ENCODE results near the gene BEND4.
"Not testable (repeated sequence)": the region's sequence is repeated elsewhere in the genome, so short reads cannot be mapped to it uniquely, and the experiment has no call there.

Gene BEND4

DNA sequence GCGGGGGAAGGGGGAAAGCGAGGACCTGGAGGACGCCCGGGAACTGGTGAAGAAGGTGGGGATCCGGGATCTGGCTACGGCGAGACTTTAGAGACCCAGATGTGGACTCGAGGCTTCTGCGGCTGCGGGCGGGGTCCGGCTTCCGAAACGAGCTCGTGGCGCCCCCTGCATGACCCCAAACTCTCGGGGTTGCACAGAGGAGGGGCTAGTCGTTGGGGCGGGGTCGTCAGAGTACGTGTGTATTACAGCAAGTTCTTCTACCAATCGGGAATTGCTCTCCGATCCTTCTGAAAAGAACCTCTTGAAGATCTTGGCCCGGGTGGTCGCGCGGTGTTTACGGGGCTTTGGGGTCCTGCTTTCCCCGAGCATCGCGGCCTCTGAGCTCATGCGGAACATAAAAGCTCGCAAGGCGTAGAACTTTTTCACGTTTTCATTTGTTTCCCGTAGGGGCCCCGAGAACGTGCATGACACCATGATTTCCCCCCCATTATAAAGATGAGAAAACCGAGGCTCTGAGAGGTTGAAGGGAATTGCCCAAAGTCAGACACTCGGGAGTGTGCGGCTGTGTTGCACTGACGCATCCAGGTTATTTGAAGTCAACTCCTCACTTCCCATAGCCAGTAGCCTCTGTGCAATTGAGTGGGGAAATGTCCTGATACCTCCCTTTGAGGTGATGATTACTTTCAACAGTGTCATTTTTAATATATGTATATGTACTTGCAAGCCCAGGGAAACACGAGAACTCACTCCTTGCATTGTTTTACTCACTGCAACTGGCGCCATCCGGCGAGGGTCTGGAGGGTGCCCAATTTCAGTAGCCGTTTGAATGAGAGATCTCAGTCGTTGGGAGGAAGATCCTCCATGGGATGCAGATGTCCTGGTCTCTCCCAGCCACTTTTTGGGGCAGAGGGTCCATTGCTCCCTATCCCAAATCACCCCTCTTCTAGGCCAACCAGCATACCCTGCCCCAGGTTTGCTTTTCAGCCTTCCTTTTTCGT is at the start of gene BEND4:
TSS of gene BEND4 (minus strand) at position 149 of the 998 bp plus-strand sequence. CDS start 512 bp downstream, outside the sequence.
- Histone ChIP-seq H3K9ac (ENCODE audit: low read length) (no peak within 1 kb of the TSS), H3K4me1 (ENCODE audit: control insufficient read depth, insufficient read depth, low read length) (peaks cover 4% of the 10 kb centered on the region), H3K27me3 (replicated peaks; ENCODE audit: control insufficient read depth, insufficient read depth, low read length) (peaks cover 51% of the 10 kb centered on the region), H3K9me3 (ENCODE audit: control insufficient read depth, low read length) (no peaks in the 10 kb centered on the region), H3K36me3 (ENCODE audit: control insufficient read depth, insufficient read depth, low read length, severe bottlenecking) (no peaks in the 10 kb centered on the region), H3K4me3 (ENCODE audit: low read length) (peak within 1 kb of the TSS; percentile 17)
- peak; percentile 1 for DNase-seq (ENCODE audit: low read depth)

GRCh38 chr4:42197341-42197740 is 44.9 kb upstream of the BEND4 start:
- Histone ChIP-seq H3K36me3 (ENCODE audit: control insufficient read depth, insufficient read depth, low read length, severe bottlenecking) (no peaks in the 10 kb centered on the region), H3K4me1 (ENCODE audit: control insufficient read depth, insufficient read depth, low read length) (no peaks in the 10 kb centered on the region), H3K4me3 (ENCODE audit: low read length) (no peak overlapping the region), H3K9ac (ENCODE audit: low read length) (no peak overlapping the region), H3K9me3 (ENCODE audit: control insufficient read depth, low read length) (no peaks in the 10 kb centered on the region), H3K27me3 (replicated peaks; ENCODE audit: control insufficient read depth, insufficient read depth, low read length) (no peaks in the 10 kb centered on the region)
- no peak for DNase-seq (ENCODE audit: low read depth)

DNA sequence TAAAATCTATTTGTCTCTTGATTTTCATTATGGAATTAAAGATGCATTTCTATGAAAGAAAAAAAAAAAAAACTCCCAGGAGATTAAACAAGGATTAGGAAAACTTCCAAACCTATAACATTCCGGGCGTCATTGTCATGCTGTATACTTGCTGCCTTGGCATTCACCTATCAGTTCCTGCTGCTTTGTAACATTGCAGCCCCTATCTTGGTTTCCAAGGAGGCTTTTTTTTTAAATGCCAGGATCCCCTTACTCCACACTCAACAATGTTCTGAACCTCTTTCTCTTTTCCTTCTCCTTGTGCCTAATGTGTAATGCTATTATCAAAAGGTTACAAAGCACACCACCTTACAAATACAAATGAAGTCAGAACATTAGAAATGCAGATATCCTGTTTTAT is 20.5 kb upstream of the BEND4 start:
- Histone ChIP-seq H3K27me3 (replicated peaks; ENCODE audit: control insufficient read depth, insufficient read depth, low read length) (no peaks in the 10 kb centered on the region), H3K4me3 (ENCODE audit: low read length) (no peak overlapping the region), H3K4me1 (ENCODE audit: control insufficient read depth, insufficient read depth, low read length) (no peaks in the 10 kb centered on the region), H3K9me3 (ENCODE audit: control insufficient read depth, low read length) (peaks cover 8% of the 10 kb centered on the region), H3K9ac (ENCODE audit: low read length) (no peak overlapping the region), H3K36me3 (ENCODE audit: control insufficient read depth, insufficient read depth, low read length, severe bottlenecking) (no peaks in the 10 kb centered on the region)
- no peak for DNase-seq (ENCODE audit: low read depth)

- Histone ChIP-seq H3K9me3 (ENCODE audit: control insufficient read depth, low read length) (peaks cover 4% of the 10 kb centered on the region), H3K4me3 (ENCODE audit: low read length) (no peak overlapping the region), H3K4me1 (ENCODE audit: control insufficient read depth, insufficient read depth, low read length) (no peaks in the 10 kb centered on the region), H3K9ac (ENCODE audit: low read length) (no peak overlapping the region), H3K36me3 (ENCODE audit: control insufficient read depth, insufficient read depth, low read length, severe bottlenecking) (no peaks in the 10 kb centered on the region), H3K27me3 (replicated peaks; ENCODE audit: control insufficient read depth, insufficient read depth, low read length) (no peaks in the 10 kb centered on the region)
- DNase-seq (ENCODE audit: low read depth) = no peak
Measured at GRCh38 chr4:42172128-42172790, 19.8 kb upstream of the BEND4 start.

GRCh38 chr4:42167709-42168108 is 15.3 kb upstream of the BEND4 start:
- no peak for DNase-seq (ENCODE audit: low read depth)
- peaks cover 3% of the 10 kb centered on the region for H3K9me3 ChIP-seq (ENCODE audit: control insufficient read depth, low read length)

DNA sequence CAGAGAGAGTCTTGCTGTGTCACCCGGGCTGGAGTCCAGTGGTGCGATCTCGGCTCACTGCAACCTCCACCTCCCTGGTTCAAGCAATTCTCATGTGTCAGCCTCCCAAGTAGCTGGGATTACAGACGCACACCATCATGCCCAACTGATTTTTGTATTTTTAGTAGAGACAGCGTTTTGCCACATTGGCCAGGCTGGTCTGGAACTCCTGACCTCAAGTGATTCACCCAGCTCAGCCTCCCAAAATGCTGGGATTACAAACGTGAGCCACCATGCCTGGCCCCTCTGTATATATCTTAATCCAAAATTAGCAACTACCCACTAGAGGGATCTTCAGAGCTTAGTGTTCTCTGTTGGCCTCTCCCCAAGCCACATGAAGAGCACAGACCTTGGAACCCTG is 13.7 kb upstream of the BEND4 start:
- H3K4me1 ChIP-seq (ENCODE audit: control insufficient read depth, insufficient read depth, low read length); H3K4me3 ChIP-seq (ENCODE audit: low read length); H3K9ac ChIP-seq (ENCODE audit: low read length); H3K36me3 ChIP-seq (ENCODE audit: control insufficient read depth, insufficient read depth, low read length, severe bottlenecking); H3K9me3 ChIP-seq (ENCODE audit: control insufficient read depth, low read length); DNase-seq (ENCODE audit: low read depth); H3K27me3 ChIP-seq (replicated peaks; ENCODE audit: control insufficient read depth, insufficient read depth, low read length): not testable (repeated sequence)

More at GRCh38 chr4:42167709-42168108, 15.3 kb upstream of the BEND4 start:
- Histone ChIP-seq H3K36me3 (ENCODE audit: control insufficient read depth, insufficient read depth, low read length, severe bottlenecking) (no peaks in the 10 kb centered on the region), H3K4me1 (ENCODE audit: control insufficient read depth, insufficient read depth, low read length) (no peaks in the 10 kb centered on the region), H3K4me3 (ENCODE audit: low read length) (no peak overlapping the region), H3K9ac (ENCODE audit: low read length) (no peak overlapping the region), H3K27me3 (replicated peaks; ENCODE audit: control insufficient read depth, insufficient read depth, low read length) (no peaks in the 10 kb centered on the region)

DNA sequence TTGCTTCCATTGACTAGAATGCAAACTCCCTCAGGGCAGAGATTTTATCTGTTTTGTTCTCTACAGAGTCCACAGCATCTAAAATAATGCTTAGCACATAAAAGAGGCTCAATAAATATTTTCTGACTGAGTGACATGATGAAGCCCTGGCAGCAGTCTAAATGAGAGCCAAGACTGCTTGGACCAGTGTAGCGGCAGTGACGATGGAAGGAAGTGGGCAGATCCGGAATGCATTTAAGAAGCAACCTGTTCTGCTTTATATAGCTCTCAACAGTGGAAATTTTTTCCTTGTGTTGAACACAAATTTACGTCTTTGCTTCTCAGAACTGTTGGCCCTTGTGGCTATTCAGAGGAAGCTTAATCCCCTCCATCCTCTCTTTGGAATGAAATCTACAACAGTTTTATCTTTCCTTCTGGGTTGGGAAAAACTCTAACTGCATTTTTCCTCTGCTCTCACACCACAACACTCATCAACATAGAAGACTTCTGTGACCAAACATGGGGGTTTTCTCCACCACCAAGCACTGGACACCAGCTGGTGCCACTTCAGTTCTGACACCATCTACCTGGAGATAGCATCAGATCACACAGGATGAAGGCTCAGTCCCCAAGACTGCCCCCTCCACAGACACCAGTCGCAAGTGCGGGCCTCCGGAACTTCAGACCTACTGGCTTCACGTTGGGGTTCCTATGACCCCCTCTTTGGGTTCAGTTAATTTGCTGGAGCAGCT is 7.0 kb upstream of the BEND4 start:
- no peak for DNase-seq (ENCODE audit: low read depth)
- no peak overlapping the region for H3K4me3 ChIP-seq (ENCODE audit: low read length)
- H3K9ac ChIP-seq (ENCODE audit: low read length) = no peak overlapping the region
- H3K27me3 ChIP-seq (replicated peaks; ENCODE audit: control insufficient read depth, insufficient read depth, low read length) = peaks cover 19% of the 10 kb centered on the region
- no peaks in the 10 kb centered on the region for H3K36me3 ChIP-seq (ENCODE audit: control insufficient read depth, insufficient read depth, low read length, severe bottlenecking)
- H3K4me1 ChIP-seq (ENCODE audit: control insufficient read depth, insufficient read depth, low read length) = no peaks in the 10 kb centered on the region
- H3K9me3 ChIP-seq (ENCODE audit: control insufficient read depth, low read length) = peaks cover 3% of the 10 kb centered on the region

- peaks cover 4% of the 10 kb centered on the region for H3K4me1 ChIP-seq (ENCODE audit: control insufficient read depth, insufficient read depth, low read length)
- H3K9ac ChIP-seq (ENCODE audit: low read length) = no peak overlapping the region
- H3K9me3 ChIP-seq (ENCODE audit: control insufficient read depth, low read length) = no peaks in the 10 kb centered on the region
- H3K27me3 ChIP-seq (replicated peaks; ENCODE audit: control insufficient read depth, insufficient read depth, low read length) = peaks cover 51% of the 10 kb centered on the region
- H3K4me3 ChIP-seq (ENCODE audit: low read length) = peak overlapping the region; percentile 17
- DNase-seq (ENCODE audit: low read depth) = peak; percentile 6
- no peaks in the 10 kb centered on the region for H3K36me3 ChIP-seq (ENCODE audit: control insufficient read depth, insufficient read depth, low read length, severe bottlenecking)
Measured at GRCh38 chr4:42151568-42152506, 618 bp downstream of the BEND4 start.

DNA sequence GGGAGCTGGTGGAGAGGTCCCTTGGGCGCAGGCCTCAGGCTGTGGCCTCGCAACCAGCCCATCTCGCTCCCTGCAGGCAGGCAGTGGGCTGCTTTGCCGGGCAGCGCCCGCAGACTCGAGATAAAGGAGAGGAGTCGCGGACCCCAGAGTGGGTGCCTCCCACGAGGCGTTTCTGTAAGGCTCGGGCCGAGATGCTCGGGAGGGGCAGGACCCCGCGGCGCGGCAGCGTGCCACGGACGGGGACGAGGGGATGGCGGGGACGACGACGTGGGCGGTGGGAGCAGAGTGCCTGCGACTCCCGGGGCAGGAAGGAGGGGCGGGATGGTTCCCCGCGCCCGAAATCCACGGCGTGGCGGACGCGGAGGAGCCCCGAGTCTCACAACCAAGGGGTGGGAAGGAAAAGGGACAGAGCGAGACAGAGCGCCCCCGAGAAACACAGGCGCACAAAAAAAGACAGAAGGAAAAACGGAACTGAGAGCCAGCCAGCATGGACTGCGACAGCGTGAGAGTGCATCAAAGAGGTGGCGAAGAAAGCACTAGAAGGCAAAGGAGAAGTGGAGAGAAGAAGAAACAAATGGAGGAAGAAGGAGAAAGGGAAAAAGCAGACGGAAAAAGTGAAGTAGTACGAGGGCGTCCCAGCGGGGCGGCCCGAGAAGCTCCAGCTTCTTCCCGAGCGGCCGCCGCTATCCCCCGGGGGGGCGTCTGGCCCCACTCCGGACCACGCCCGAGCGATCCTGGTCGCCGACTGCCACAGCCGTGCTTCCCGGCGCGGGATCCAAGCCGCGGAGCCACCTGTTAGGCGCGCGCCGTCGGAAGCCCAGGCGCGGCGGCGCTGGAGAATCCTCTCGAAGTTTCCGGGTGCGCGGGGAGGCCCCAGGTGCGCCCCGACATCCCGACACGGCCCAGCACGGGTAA is 1.5 kb downstream of the BEND4 start:
- Histone ChIP-seq H3K9ac (ENCODE audit: low read length) (no peak overlapping the region), H3K4me3 (ENCODE audit: low read length) (no peak overlapping the region), H3K4me1 (ENCODE audit: control insufficient read depth, insufficient read depth, low read length) (peaks cover 4% of the 10 kb centered on the region), H3K36me3 (ENCODE audit: control insufficient read depth, insufficient read depth, low read length, severe bottlenecking) (no peaks in the 10 kb centered on the region), H3K9me3 (ENCODE audit: control insufficient read depth, low read length) (no peaks in the 10 kb centered on the region), H3K27me3 (replicated peaks; ENCODE audit: control insufficient read depth, insufficient read depth, low read length) (peaks cover 46% of the 10 kb centered on the region)
- DNase-seq (ENCODE audit: low read depth) = peak; percentile 7

GRCh38 chr4:42149004-42149403 is 3.5 kb downstream of the BEND4 start:
- Histone ChIP-seq H3K36me3 (ENCODE audit: control insufficient read depth, insufficient read depth, low read length, severe bottlenecking) (no peaks in the 10 kb centered on the region), H3K9ac (ENCODE audit: low read length) (no peak overlapping the region), H3K27me3 (replicated peaks; ENCODE audit: control insufficient read depth, insufficient read depth, low read length) (peaks cover 41% of the 10 kb centered on the region), H3K4me3 (ENCODE audit: low read length) (no peak overlapping the region), H3K4me1 (ENCODE audit: control insufficient read depth, insufficient read depth, low read length) (peaks cover 4% of the 10 kb centered on the region), H3K9me3 (ENCODE audit: control insufficient read depth, low read length) (no peaks in the 10 kb centered on the region)
- no peak for DNase-seq (ENCODE audit: low read depth)

Measured in adipocyte (in vitro differentiated cells).